ENCODE data around the gene GABARAP.

GABARAP gene

DNA sequence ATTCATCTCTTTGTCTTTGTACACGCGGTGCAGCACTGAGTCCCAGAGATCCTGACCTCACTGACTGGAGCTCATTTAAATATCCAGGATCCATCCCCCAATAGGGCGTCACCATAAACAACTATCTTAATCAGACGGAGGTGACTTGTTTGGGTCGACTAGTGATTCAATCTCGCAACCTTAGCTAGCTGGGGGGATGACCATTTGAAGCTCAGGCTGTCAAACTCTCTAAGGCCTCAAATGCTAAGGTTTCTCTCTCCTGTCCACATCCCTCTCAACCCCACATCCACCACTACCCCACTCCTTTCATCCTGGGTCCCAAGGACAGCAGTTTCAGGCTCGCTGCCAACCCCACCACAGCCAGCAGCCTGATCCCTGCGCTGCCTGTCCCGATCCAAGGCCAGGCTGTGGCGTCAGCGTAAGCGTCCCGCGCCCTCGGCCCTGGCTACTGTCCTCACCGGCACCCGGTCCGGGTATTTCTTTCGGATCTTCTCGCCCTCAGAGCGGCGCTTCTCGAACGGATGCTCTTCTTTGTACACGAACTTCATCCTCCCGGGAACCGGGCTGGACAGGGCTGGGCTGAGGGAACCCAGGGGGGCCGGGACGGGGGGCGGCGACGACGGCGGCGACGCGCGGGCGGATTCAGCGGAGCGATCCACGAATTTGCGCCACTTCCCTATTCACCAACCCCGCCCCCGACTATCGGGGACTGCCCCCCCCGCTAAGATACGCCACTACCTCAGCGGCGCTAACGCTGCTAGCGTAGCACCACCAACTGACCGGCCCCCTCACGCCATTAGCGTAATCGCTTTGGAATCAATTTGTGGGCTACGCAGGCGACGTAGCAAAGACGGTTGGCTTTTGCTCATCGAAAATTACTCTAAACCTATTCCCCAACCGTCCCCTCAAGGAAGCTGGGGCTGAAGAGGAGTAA is at the start of gene GABARAP:
Gene GABARAP, minus strand, starts transcription at position 667 of the 934 bp plus-strand sequence. Its CDS starts 119 bp downstream, at position 548.
- DNase-seq: peak; percentile 75

DNA sequence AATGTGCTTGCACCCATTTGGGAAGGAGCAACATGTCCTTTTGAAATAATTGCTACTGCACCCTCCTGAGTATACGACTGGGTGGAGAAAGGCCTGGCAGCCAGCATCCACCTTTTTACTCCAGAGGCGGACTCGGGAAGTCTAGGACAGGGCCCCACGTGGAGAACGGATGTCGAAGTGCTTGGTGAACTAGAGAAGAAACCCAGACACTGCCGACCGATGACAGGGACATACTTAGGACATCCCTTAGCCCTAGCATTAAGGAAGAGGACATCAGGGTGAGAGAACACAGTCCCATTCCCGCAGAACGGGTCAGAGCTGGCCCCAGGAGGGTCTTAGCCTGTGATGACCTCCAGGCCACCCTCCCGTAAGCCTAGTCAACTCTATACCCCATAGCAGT is 48.4 kb upstream of the GABARAP start:
- DNase-seq: no peak

DNA sequence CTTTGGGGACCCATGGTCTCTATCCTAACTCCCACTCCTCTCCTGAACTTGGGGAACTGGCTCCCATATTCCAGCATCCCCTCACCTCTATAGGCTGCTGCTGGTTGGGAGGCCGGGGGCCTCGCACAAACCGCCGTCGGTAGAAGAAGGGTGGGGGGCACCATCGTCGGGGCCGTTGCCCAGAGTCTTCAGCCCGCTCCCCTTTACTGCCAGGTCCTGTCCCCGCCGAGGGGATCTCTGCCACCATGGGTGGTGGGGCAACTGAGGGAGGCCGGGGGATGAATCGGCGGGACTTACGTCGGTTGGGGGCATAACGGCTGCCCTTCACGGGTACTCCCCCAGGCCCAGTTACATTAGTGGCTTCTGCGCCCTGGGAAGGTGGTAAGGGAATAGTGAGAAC is 47.9 kb upstream of the GABARAP start:
- DNase-seq: no peak

DNA sequence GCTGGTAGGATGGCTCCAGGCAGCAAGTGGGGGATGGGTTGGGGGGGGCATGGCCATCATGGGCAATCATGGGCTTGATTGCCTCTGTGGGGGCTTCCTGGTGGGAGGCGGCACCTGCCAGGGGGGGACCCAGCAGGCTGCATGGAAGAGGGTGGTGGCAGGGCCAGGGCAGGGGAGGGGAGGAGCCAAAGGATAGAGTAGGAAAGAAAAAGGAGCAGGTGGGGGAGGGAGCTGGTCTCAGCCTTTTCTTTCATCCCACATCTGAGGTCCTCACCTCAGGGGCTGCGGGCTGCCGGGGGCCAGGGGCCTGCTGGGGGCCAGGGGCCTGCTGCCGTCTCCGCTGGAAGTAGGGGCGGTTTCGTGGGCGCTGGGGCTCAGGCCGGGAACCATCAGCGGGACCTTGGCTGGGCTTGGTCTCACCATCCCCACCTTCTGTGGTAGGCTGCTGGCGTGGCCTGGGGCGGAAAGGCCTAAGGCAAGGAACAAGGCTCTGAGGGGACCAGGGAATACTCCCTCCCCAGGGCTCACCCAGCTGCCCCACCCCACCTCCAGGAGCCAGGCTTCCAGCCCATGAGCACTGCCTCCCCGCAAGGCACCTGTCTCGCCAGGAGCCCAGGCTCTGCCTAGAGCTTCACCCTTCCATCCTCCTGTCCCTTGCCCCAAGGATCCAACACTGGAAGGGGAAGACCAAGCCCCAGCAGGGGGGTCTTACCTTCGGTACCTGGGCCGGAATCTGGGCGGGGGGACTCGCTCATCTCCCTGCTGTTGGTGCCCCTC is 47.2 kb upstream of the GABARAP start:
- no peak for DNase-seq

DNA sequence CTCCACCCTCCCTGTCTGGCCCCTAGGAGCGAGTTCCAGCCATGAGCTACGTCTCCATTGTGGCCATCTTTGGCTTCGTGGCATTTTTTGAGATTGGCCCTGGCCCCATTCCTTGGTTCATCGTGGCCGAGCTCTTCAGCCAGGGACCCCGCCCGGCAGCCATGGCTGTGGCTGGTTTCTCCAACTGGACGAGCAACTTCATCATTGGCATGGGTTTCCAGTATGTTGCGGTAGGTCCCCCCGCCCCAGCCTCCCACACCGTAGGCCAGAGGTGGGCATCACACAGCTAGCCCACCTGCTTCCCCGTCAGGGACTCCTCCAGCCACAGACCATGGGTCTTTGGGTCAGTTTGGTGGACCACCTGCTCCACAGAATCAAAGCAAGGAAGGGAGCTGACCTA is 43.4 kb upstream of the GABARAP start:
- DNase-seq: no peak

DNA sequence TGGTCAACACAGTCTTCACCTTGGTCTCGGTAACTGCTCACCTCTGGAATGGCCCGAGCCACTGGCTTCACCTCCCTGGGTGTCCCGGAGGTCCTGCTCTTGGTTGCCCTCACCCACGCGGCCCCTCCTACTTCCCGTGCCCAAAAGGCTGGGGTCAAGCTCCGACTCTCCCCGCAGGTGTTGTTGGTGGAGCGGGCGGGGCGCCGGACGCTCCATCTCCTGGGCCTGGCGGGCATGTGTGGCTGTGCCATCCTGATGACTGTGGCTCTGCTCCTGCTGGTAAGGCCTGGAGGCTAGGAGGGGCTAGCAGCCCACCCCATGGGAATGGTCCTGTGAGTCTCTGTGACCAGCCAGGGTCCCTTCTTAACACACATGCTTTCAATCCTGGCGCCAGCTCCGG is 42.7 kb upstream of the GABARAP start:
- no peak for DNase-seq

DNA sequence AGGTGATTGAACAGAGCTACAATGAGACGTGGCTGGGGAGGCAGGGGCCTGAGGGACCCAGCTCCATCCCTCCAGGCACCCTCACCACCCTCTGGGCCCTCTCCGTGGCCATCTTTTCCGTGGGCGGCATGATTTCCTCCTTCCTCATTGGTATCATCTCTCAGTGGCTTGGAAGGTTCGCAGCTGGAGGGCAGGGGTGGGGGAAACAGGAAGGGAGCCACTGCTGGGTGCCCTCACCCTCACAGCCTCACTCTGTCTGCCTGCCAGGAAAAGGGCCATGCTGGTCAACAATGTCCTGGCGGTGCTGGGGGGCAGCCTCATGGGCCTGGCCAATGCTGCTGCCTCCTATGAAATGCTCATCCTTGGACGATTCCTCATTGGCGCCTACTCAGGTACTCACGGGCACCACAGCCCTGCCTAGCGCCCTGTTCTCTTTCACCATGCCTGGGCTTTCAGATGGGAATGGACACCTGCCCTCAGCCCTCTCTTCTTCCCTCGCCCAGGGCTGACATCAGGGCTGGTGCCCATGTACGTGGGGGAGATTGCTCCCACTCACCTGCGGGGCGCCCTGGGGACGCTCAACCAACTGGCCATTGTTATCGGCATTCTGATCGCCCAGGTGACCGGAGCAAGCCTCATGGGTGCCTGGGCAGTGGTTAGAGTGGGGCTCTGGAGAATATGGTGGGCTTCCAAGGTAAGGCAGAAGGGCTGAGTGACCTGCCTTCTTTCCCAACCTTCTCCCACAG is 41.4 kb upstream of the GABARAP start:
- no peak for DNase-seq

DNA sequence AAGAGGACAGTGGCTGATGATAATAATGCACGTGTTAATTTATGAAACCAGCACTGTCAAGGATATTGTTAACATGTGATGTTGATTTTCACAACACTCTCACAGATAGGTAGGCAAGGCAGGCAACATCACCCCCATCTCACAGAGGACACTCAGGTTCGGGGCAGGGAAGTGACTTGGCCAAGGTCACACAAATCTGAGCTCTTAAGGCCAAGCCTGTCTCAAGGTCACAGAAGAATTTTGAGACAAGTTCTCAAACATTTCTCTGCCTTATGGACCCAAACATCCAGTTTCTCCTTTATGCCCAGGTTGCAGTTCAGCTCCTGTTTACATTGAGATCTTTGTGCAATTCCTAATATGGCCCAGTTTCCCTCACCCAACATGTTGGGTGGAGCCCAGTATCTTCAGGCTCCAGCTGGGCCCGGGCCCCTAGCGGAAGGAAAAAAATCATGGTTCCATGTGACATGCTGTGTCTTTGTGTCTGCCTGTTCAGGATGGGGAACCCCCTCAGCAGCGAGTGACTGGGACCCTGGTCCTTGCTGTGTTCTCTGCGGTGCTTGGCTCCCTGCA is 40.6 kb upstream of the GABARAP start:
- no peak for DNase-seq

DNA sequence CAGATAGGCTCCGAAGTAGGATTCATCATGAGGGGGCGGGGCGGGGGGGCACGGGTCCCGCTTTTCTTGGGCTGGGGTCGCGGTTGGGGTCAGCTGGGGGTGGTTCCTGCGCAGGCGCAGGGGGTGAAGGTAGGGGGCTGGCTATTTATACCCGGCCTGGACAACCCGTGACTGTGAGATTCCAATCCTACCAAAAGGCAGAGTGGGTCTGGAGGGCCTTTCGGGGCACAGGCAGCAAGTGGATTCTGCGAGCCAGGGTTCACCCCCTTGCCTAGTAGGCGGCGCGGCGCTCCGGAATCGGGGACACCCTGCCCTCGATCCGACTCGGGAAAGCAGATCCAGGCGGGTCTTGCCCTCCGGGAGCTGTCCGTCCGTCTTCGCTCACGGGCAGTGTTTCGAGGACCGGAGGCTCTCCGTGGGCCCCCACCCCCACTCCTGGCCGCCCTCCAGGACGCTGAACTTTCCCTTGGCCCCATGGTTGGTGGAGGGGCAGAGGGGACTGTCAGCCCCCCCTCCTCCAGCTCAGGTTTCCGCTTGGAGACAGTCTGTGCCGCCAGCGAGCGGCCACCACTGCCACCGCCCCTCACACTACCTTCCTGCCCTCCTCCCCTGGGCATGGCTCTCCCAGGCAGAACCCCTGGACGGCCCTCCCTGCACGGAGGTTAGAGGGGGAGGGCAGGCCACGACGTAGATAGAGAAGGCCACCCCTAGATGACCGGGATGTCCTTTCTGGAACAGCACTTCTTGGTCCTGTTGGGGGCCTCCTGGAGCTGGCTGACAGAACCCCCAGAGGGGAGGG is 39.9 kb upstream of the GABARAP start:
- DNase-seq: no peak

DNA sequence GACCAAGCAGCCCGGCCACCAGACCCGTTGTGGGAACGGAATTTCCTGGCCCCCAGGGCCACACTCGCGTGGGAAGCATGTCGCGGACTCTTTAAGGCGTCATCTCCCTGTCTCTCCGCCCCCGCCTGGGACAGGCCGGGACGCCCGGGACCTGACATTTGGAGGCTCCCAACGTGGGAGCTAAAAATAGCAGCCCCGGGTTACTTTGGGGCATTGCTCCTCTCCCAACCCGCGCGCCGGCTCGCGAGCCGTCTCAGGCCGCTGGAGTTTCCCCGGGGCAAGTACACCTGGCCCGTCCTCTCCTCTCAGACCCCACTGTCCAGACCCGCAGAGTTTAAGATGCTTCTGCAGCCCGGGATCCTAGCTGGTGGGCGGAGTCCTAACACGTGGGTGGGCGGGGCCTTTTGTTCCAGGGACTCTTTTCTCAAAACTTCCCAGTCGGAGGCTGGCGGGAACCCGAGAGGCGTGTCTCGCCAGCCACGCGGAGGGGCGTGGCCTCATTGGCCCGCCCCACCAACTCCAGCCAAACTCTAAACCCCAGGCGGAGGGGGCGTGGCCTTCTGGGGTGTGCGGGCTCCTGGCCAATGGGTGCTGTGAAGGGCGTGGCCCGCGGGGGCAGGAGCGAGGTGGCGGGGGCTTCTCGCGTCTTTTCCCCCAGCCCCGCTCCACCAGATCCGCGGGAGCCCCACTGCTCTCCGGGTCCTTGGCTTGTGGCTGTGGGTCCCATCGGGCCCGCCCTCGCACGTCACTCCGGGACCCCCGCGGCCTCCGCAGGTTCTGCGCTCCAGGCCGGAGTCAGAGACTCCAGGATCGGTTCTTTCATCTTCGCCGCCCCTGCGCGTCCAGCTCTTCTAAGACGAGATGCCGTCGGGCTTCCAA is 39.1 kb upstream of the GABARAP start, which contains the start of gene SLC2A4:
Gene SLC2A4, plus strand, starts transcription at position 645 of the 879 bp plus-strand sequence. Its CDS starts 217 bp downstream, at position 862.
- peak; percentile 65 for DNase-seq

DNA sequence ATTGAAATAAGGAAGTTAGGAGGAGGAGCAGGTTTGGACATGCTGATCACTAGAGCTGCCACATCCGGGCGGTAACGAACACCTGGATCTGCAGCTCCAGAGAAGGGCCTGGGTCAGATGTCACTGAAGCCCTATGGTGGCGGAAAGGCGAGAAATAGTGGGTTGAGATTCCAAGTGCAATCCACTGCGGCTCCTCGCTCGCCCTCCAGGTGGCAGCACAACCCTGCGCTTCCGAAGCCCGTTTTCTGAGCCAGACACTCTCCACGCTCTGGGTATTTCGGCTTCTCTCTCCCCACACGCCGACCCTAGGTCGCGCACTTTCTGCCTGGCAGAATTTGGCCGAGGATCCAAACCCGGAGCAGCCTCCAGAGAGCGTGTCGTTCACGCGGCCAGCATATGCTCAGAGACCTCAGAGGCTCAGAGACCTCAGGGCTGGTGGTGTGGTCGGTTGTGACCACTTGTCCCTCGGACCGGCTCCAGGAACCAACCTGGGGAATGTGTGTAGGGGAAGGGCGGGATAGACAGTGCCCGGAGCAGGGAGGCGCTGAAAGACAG is 38.3 kb upstream of the GABARAP start:
- DNase-seq: peak; percentile 53

DNA sequence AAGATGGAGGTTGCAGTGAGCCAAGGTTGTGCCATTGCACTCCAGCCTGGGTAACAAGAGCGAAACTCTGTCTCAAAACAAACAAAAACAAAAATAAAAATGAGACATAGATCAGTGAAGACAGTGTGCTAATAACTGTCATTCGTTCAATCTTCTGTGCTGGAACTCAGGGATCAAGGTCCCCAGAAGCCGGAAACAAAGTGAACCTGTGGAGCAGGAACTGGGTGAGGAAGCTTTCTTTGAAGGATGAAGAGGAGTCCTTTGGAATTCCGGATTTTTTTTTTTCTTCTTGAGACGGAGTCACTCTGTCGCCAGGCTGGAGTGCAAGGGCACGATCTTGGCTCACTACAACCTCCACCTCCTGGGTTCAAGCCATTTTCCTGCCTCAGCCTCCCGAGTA is 37.2 kb upstream of the GABARAP start:
- DNase-seq: no peak

DNA sequence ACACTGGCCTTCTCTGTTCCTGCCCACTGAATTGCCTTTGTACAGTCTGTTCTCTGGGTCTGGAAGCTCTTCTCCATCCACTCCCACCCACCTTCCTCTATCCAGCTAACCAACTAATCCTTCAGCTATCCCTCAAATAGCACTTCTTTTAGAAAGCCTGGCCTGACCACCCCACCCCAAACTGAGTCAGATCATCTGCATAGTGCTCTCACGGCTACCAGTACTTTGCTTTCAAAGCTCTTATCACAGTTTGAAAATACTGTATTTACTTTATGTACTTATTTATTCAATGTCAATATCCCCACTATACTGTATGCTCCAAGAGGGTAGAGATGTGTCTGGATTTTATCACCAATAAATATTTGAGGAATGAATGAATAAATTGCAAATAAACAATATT is 24.5 kb upstream of the GABARAP start:
- DNase-seq: no peak

DNA sequence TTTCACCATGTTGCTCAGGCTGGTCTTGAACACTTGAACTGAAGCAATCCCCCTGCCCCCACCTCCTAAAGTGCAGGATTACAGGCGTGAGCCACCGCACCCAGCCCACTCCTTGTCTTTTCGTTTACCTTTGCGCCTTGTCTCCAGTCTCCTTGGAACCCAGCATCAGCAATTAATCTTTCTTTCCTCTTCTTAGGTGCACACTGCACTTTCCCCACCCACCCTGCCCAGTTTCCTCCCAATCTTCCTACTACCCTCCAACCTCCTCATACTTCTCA is 21.5 kb upstream of the GABARAP start:
- DNase-seq: no peak

DNA sequence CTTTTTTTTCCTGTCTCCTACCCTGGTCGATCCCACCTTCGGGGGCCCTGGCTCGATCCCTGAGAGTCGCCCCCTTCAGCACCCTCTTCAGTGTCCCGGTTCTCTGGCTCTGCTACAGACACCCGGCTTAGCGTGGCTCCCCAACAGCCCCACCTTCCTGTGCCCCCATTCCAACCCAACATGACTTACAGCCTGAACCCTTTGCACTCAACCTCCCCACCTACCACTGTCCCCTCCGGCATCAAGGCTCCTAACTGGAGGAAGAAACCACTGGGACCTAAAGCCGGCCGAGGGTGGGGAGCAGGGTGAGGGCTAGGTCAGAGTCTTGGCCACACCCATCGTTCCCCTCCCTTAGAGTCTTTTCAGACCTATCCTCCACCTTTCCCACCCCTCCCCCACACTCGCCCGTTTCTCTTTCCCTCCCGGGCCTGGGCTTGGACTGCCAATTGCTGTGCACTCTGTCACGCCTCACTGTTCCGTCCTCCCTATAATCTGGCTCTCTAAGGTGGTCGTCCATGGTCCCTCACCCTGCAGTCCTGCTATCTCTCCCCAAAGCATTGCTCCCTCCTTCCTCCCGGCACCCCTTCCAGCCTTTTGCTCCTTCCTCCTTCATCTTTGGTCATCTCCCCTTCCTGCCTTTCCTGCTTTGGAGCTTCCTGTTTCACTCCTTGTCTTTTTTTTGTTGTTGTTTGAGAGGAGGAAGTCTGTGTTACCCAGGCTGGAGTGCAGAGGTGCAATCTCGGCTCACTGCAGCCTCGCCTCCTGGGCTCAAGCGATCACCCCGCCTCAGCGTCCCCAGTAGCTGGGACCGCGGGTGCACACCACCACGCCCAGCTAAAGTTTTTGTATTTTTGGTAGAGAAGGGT is 20.9 kb upstream of the GABARAP start:
- no peak for DNase-seq

DNA sequence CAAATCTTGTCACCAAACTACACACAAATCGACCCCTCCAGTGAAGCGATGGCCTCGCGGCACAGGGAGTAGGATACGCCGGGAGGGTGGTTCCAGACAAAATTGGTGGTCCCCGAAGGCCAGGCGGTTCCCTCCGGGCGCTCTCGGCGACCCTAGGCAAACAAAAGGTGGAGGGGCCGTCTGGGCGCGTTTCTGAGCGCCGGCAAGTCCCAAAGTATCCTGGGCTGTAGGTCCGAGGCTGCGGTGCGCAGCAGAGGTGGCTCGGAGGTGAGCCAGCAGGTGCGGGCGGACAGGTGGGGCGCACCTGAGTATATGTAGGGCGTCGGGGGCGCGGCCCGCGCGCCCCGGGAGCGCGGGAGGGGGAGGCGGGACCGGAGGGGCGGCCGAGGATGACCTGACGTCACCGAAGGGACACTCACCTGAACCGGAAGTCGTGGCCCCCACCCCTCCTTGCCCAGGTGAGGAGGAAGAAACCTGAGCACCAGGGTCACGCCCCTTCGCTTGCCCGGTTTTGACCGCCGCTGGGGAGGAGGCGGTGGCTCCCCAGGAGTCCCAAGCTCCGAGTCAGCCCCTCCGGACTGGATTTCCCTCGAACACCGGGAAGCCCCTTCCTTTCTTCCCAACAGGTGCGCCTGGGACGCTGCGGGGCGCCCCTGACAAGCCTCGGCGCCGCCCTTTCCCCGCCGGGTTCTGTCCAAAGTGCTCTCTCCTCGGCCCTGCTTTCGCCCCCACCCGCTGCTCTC is 20.1 kb upstream of the GABARAP start, which contains the start of gene CLDN7:
Gene CLDN7, minus strand, starts transcription at position 287 of the 743 bp plus-strand sequence. CDS start 435 bp downstream, outside the sequence.
- no peak for DNase-seq

DNA sequence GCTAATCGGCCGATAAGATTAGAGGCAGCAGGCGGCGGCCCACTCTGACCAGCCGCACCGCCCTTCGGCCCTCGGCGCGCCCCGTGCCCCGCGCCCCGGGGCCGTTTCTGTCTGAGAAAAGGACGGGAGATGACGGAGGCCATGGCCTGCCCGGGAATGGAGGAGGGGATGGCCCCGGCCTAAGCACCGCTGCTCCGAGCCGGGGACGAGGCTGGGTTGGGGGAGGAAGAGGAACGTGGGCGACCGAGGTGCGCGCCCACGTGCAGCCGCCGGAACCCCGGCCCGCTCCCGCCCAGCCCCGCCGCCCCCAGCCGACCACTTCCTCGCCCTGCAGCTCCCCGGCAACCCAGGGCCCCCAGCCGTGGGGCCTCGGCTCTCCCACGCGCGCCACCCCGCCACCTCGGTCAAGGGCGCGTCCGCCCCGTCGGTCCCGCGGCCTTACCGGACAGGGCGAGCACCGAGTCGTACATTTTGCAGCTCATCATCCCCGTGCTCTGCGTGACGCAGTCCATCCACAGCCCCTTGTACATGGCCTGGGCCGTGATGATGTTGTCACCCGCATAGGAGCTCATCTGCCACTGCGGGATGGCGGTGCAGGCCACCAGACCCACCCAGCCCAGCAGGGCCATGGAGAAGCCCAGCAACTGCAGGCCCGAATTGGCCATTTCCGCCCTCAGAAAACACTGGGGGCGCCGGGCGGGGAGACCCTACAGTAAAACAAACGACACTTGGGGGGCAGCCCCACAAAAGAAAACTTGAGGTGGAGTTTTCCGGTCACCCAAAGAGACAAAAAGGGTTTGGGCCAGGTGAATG is 19.3 kb upstream of the GABARAP start:
- no peak for DNase-seq
